Brain microvascular endothelial cell (primary cell): ENCODE results near the gene PRM2.

Experiments used
- DNase-seq: peaks from one replicate; pipeline ENCODE4 v3.0.0-alpha.2; 2020
- H3K27ac ChIP-seq: fragments of 250-450 bp; sonication (Bioruptor Pico); 2 replicates; pipeline ENCODE4 v1.5.1; 2020; ENCODE audit warnings: mild to moderate bottlenecking, moderate library complexity
- H3K27me3 ChIP-seq: fragments of 250-450 bp; sonication (Bioruptor Pico); replicated peaks from 2 replicates; pipeline ENCODE4 v1.5.1; 2020; ENCODE audit warnings: mild to moderate bottlenecking
- H3K36me3 ChIP-seq: fragments of 250-450 bp; sonication (Bioruptor Pico); replicated peaks from 2 replicates; pipeline ENCODE4 v1.5.1; 2020; ENCODE audit warnings: mild to moderate bottlenecking
- H3K4me3 ChIP-seq: 2 replicates; pipeline ENCODE4 v1.5.1; 2011; ENCODE audit warnings: low read depth, mild to moderate bottlenecking, control low read depth, low read length, moderate library complexity
- in situ Hi-C: cut with HindIII; loops from 2 replicates; pipeline ENCODE4 v1.10.0; 2017; ENCODE audit warnings: low sequenced_read_pairs, low pct_ligation_motif_present
- TF ChIP-seq, protein P1 (sequence below): IDR thresholded peaks from 2 replicates; pipeline ENCODE4 v1.5.1; 2011; ENCODE audit warnings: low read depth, mild to moderate bottlenecking, moderate library complexity, low read length, control low read depth, inconsistent platforms; ENCODE audit errors: missing control alignments

The PRM2 gene

DNA sequence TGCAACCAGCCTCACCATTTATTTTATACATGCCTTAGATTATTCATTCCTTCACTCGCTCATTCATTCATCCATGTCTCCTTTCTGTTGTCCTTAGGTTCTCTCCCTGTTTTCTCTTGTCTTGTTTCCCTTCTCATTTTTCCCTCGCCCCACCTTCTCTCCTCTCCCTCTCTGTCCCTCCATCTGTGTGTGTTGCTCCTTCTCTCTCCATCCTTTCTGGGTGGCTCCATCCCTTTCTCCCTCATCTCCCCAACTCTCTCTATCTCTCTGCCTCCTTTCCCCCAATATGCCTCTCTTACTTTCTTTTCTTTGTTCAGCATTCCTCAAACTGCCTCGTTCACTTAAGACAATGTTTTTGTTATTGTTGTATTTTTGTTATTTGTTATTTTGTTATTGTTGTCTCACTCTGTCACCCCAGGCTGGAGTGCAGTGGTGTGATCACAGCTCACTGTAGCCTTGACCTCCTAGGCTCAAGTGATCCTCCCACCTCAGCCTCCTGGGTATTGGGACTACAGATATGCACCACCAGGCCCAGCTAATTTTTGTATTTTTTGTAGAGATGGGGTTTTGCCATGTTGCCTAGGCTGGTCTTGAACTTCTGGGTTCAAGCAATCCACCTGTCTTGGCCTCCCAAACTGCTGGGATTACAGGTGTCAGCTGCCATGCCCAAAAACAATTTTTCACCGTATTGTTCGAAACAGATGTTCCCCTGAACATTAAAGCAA is 34.6 kb downstream of the PRM2 start:
- H3K27ac ChIP-seq = no peak overlapping the region
- no peak overlapping the region for H3K4me3 ChIP-seq
- in situ Hi-C loops = no loop called here
- TF ChIP-seq, protein P1, sequence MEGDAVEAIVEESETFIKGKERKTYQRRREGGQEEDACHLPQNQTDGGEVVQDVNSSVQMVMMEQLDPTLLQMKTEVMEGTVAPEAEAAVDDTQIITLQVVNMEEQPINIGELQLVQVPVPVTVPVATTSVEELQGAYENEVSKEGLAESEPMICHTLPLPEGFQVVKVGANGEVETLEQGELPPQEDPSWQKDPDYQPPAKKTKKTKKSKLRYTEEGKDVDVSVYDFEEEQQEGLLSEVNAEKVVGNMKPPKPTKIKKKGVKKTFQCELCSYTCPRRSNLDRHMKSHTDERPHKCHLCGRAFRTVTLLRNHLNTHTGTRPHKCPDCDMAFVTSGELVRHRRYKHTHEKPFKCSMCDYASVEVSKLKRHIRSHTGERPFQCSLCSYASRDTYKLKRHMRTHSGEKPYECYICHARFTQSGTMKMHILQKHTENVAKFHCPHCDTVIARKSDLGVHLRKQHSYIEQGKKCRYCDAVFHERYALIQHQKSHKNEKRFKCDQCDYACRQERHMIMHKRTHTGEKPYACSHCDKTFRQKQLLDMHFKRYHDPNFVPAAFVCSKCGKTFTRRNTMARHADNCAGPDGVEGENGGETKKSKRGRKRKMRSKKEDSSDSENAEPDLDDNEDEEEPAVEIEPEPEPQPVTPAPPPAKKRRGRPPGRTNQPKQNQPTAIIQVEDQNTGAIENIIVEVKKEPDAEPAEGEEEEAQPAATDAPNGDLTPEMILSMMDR = no peak
- H3K36me3 ChIP-seq = no peaks in the 10 kb centered on the region
- no peak for DNase-seq
- no peaks in the 10 kb centered on the region for H3K27me3 ChIP-seq

DNA sequence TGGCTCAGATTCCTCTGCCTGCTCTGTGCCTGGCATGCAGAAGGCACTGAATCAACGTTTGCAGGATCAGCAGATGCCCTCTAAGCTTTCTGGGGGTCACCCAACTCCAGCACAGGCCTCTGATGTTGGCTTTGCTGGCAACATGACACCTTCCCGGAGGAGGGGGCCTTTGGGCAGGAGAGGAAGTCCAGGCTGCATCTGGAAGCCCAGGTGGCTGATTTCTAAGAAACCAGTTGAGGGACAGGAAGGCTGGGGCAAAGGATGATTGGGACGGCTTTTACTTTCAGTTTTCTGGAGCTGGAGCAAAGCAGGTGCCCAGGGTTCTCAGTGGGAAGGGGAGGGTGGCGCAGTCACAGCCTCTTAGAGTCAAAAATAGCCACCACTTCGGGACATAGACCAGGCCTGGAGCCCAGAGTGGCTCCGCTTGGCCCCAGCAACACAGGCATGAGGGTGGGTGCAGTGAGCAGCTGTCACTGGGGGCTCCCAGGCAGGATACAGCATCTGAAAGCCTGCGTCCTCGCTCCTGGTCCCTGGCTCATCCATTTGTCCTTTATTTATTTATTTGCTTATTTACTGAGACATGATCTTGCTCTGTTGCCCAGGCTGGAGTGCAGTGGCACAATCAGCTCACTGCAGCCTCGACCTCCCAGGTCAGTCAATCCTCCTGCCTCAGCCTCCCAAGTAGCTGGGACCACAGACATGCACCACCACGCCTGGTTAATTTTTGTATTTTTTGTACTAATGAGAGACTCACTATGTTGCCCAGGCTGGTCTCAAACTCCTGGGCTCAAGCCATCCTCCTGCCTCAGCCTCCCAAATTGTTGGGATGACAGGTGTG is 35.4 kb downstream of the PRM2 start:
- no peaks in the 10 kb centered on the region for H3K27me3 ChIP-seq
- H3K4me3 ChIP-seq = no peak overlapping the region
- no peak for DNase-seq
- no peak overlapping the region for H3K27ac ChIP-seq
- TF ChIP-seq, protein P1 = no peak
- in situ Hi-C loops = no loop called here
- no peaks in the 10 kb centered on the region for H3K36me3 ChIP-seq

GRCh38 chr16:11239644-11240632 is 36.3 kb downstream of the PRM2 start:
- H3K36me3 ChIP-seq = no peaks in the 10 kb centered on the region
- H3K27me3 ChIP-seq = no peaks in the 10 kb centered on the region
- H3K4me3 ChIP-seq = no peak overlapping the region
- TF ChIP-seq, protein P1 = no peak
- in situ Hi-C loops = no loop called here
- DNase-seq = no peak
- no peak overlapping the region for H3K27ac ChIP-seq

DNA sequence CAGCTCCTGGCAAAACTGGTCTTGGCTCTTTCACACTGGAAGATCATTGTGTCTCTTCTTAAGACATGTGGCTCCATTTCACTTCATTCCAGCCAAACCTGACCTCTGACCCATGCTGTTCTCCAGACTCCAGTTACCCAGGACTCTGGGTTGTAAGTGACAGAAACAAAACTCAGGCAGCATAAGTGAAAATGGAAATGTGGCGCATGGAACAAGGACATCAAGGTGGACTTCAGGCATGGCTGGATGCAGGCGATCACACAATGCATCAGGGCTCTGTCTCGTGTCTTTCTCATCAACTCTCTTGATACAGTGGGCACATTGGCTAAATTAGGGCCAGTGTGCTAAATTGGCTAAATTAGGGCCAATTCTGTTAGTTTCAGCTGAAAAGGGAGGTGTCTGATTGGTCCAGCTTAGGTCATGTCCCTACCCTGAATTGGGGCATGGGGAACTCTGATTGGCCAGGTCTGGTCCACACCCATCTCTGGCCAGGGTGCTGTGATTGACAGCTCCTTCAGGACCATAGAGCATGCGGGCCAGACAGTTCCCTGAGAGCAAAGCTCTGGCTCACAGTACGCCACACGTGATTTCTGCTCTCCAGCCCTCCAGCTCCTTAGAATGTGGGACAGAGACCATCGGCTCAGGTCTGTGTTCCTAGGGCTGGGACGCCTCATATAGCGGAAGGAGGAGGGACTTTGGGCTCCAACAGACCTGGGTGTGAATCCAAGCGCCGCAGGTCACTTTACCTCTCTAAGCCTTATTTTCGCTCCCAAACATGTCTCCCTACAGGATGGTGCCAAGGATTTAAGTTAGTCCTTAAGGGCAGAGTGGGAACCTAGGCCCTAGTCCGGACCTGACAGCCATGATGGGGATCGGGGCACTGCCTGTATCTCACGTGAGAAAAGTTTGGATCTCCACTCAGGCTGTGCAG is 37.7 kb downstream of the PRM2 start:
- no peak overlapping the region for H3K27ac ChIP-seq
- no peak overlapping the region for H3K4me3 ChIP-seq
- TF ChIP-seq, protein P1 = no peak
- H3K36me3 ChIP-seq = no peaks in the 10 kb centered on the region
- no peak for DNase-seq
- H3K27me3 ChIP-seq = no peaks in the 10 kb centered on the region
- in situ Hi-C loops = no loop called here
